ENCODE results near the gene EHHADH.

Gene EHHADH

GRCh38 chr3:185197068-185197467, 56.8 kb downstream of the EHHADH start:
- no peak for DNase-seq (ENCODE audit: low read depth in 2 of 2)

- DNase-seq (ENCODE audit: low read depth in 2 of 2), result no peak
These were observed 58.2 kb downstream of the EHHADH start for GRCh38 chr3:185195652-185196051.

GRCh38 chr3:185188816-185189215, 65.0 kb downstream of the EHHADH start:
- no peak for DNase-seq (ENCODE audit: low read depth in 2 of 2)

GRCh38 chr3:185187391-185187790, 66.5 kb downstream of the EHHADH start:
- DNase-seq (ENCODE audit: low read depth in 2 of 2), result no peak

GRCh38 chr3:185176750-185177359, 77.0 kb downstream of the EHHADH start:
- no peak for DNase-seq (ENCODE audit: low read depth in 2 of 2)

GRCh38 chr3:185175370-185175987, 78.4 kb downstream of the EHHADH start:
- peak in 1 of 2 experiments; percentile 15 for DNase-seq (ENCODE audit: low read depth in 2 of 2)

GRCh38 chr3:185172086-185173049, 81.5 kb downstream of the EHHADH start:
- DNase-seq (ENCODE audit: low read depth in 2 of 2), result no peak

GRCh38 chr3:185164428-185165217, 89.2 kb downstream of the EHHADH start:
- DNase-seq (ENCODE audit: low read depth in 2 of 2), result no peak

- no peak for DNase-seq (ENCODE audit: low read depth in 2 of 2)
These were observed 91.2 kb downstream of the EHHADH start for GRCh38 chr3:185162634-185163033.

GRCh38 chr3:185161761-185162160, 92.1 kb downstream of the EHHADH start:
- no peak for DNase-seq (ENCODE audit: low read depth in 2 of 2)

- DNase-seq (ENCODE audit: low read depth in 2 of 2), result no peak
These were observed 96.5 kb downstream of the EHHADH start for GRCh38 chr3:185157347-185157746.

- DNase-seq (ENCODE audit: low read depth in 2 of 2), result no peak
These were observed 98.2 kb downstream of the EHHADH start for GRCh38 chr3:185155678-185156077.

- DNase-seq (ENCODE audit: low read depth in 2 of 2), result no peak
These were observed 99.8 kb downstream of the EHHADH start for GRCh38 chr3:185153861-185154629.

- no peak for DNase-seq (ENCODE audit: low read depth in 2 of 2)
These were observed 100.6 kb downstream of the EHHADH start for GRCh38 chr3:185153171-185153771.

GRCh38 chr3:185152410-185153170, 101.3 kb downstream of the EHHADH start, which contains the start of gene C3orf70:
TSS of gene C3orf70 (minus strand) at chr3:185153060. CDS start at chr3:185152823, 237 bp downstream.
- peak in 1 of 2 experiments; percentile 41 for DNase-seq (ENCODE audit: low read depth in 2 of 2)

- DNase-seq (ENCODE audit: low read depth in 2 of 2), result no peak
These were observed 101.9 kb downstream of the EHHADH start for GRCh38 chr3:185151964-185152409.

- no peak for DNase-seq (ENCODE audit: low read depth in 2 of 2)
These were observed 102.5 kb downstream of the EHHADH start for GRCh38 chr3:185151101-185151963.

- no peak for DNase-seq (ENCODE audit: low read depth in 2 of 2)
These were observed 103.3 kb downstream of the EHHADH start for GRCh38 chr3:185150561-185150960.

- no peak for DNase-seq (ENCODE audit: low read depth in 2 of 2)
These were observed 104.3 kb downstream of the EHHADH start for GRCh38 chr3:185149591-185149990.

All from fibroblast of skin of left biceps (primary cell).